K562 (cell line): ENCODE results near the gene BIRC5.

Experiments used
- ARID2 ChIP-seq: fragments of 450-650 bp; IDR thresholded peaks from 2 replicates; pipeline ENCODE4 v1.6.1; 2017; ENCODE audit warnings: antibody characterized with exemption, mild to moderate bottlenecking
- CTCF ChIP-seq, 3 experiments: IDR thresholded peaks in 2 of 3; conservative IDR thresholded peaks in 1 of 3; 2 replicates each; pipeline ENCODE4 v1.5.1; 2011 to 2012; ENCODE audit warnings: low read length in 3 of 3, mild to moderate bottlenecking in 3 of 3, control low read depth in 2 of 3, improper control_type of control experiment in 1 of 3, inconsistent platforms in 1 of 3, low read depth in 1 of 3, mixed read lengths in 1 of 3, moderate library complexity in 1 of 3; ENCODE audit not compliant: insufficient read depth in 2 of 3
- HMGN3 ChIP-seq: IDR thresholded peaks from 2 replicates; pipeline ENCODE4 v1.6.1; 2011; ENCODE audit warnings: borderline replicate concordance, low read depth, mild to moderate bottlenecking, mixed read lengths, low read length; ENCODE audit not compliant: insufficient read length; ENCODE audit errors: extremely low read depth
- NFYB ChIP-seq: IDR thresholded peaks from 2 replicates; pipeline ENCODE4 v1.6.1; 2011; ENCODE audit warnings: mild to moderate bottlenecking, moderate library complexity; ENCODE audit not compliant: insufficient read length; ENCODE audit errors: extremely low read depth
- PBX2 ChIP-seq, 2 experiments: IDR thresholded peaks in 1 of 2; conservative IDR thresholded peaks in 1 of 2; 2 replicates each; pipeline ENCODE4 v1.6.1; 2016; ENCODE audit warnings: low read depth in 2 of 2, mild to moderate bottlenecking in 1 of 2, missing compliant biosample characterization in 1 of 2, missing genetic modification characterization in 1 of 2, moderate library complexity in 1 of 2
- POLR2A ChIP-seq: fragments of 450-650 bp; conservative IDR thresholded peaks from 2 replicates; pipeline ENCODE4 v1.6.1; 2016
- SMAD3 ChIP-seq: fragments of 450-650 bp; formaldehyde crosslinking; conservative IDR thresholded peaks from 2 replicates; pipeline ENCODE4 v1.4.0; 2020; ENCODE audit warnings: mild to moderate bottlenecking
- ZNF639 ChIP-seq, 2 experiments: fragments of 200-800 bp in 1 of 2; sonication (Bioruptor generic) in 1 of 2; sonication (generic) in 1 of 2; formaldehyde crosslinking in 1 of 2; IDR thresholded peaks in 1 of 2; conservative IDR thresholded peaks in 1 of 2; 2 replicates each; pipeline versions ENCODE4 v1.5.0 to v1.6.1; 2016 to 2020; ENCODE audit warnings: missing compliant biosample characterization in 1 of 2, missing genetic modification characterization in 1 of 2, missing genetic modification reagents in 1 of 2
- ZNF780A ChIP-seq: fragments of 250-450 bp; sonication (Bioruptor Pico); IDR thresholded peaks from 2 replicates; pipeline ENCODE4 v1.5.0; 2021; ENCODE audit warnings: mild to moderate bottlenecking

- no peak for TF ChIP-seq CTCF (IDR thresholded peaks at IDR 0.05 in 2 of 3, conservative IDR thresholded peaks at IDR 0.05 in 1 of 3; ENCODE audit: insufficient read depth in 2 of 3, low read depth in 1 of 3, low read length in 3 of 3)
- TF ChIP-seq POLR2A = no peak
- TF ChIP-seq PBX2 (CRISPR knock-in tag; IDR thresholded peaks at IDR 0.05; ENCODE audit: low read depth) = no peak
- no peak for TF ChIP-seq PBX2 (tag; conservative IDR thresholded peaks at IDR 0.05; ENCODE audit: low read depth)
- TF ChIP-seq HMGN3 = no peak
- TF ChIP-seq ZNF639 (CRISPR knock-in tag; conservative IDR thresholded peaks at IDR 0.05 in 1 of 2, IDR thresholded peaks at IDR 0.05 in 1 of 2) = no peak
- TF ChIP-seq ZNF780A (CRISPR knock-in tag) = no peak
- no peak for TF ChIP-seq SMAD3 (CRISPR knock-in tag)
- no peak for TF ChIP-seq NFYB
- TF ChIP-seq ARID2 = no peak
Observed at GRCh38 chr17:78264590-78264989, 50.5 kb downstream of the BIRC5 start.
